Measurements from ENCODE around the gene ZBTB17.
"Not testable (repeated sequence)": the region's sequence is repeated elsewhere in the genome, so short reads cannot be mapped to it uniquely, and the experiment has no call there.

ZBTB17 gene

DNA sequence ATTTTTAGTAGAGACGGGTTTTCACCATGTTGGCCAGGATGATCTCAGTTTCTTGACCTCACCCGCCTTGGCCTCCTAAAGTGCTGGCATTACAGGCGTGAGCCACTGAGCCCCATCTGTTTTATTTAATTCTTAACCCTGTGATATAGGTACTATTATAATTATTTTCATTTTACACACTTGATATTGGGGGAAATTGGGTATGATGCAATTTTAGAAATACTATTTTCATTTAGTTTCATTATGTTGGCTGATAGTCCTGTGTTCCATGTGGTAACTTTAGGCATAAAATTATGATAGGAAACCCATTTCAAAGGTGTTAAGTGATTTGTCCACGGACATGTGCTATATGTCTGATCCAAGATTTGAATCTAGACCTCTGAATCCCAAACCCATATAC, 67.3 kb downstream of the ZBTB17 start:
- Histone ChIP-seq H3K79me2 (peaks cover 17% of the 10 kb centered on the region), H3K27ac (no peak overlapping the region), H3K4me3 (ENCODE audit: low read depth, low read length) (no peak overlapping the region), H2AFZ (no peak overlapping the region), H3K9ac (no peak overlapping the region), H3K4me2 (ENCODE audit: low read length) (no peak overlapping the region), H3K27me3 (ENCODE audit: control insufficient read depth, insufficient read depth, low read length) (no peaks in the 10 kb centered on the region), H3K9me3 (ENCODE audit: control insufficient read depth, low read length) (no peaks in the 10 kb centered on the region), H3K4me1 (no peaks in the 10 kb centered on the region), H3K36me3 (ENCODE audit: control insufficient read depth, insufficient read depth, low read length) (no peaks in the 10 kb centered on the region)
- TF ChIP-seq CTCF (IDR thresholded peaks at IDR 0.05), result no peak

DNA sequence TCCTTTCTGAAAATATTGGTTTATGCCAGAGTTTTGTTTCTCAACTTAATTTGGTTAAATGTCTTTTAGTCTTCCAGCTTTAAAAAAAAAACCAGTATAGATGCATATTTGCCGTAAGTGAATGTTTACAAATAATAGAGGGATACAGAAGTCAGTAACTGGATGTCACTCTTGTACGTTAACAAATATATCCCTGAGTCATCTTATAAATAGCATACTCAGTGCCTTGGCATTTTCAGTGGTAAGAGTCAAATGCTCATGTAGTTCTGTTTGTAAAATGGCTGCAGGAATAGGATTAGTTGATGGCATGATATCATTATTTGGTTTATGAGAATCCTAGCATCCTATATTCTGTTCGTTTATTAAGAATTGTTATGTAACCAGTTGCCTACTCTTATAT, 73.0 kb downstream of the ZBTB17 start:
- TF ChIP-seq CTCF (IDR thresholded peaks at IDR 0.05), result no peak
- Histone ChIP-seq H3K4me1 (no peaks in the 10 kb centered on the region), H3K9me3 (ENCODE audit: control insufficient read depth, low read length) (no peaks in the 10 kb centered on the region), H3K4me2 (ENCODE audit: low read length) (no peak overlapping the region), H2AFZ (no peak overlapping the region), H3K4me3 (ENCODE audit: low read depth, low read length) (no peak overlapping the region), H3K9ac (no peak overlapping the region), H3K79me2 (peaks cover 20% of the 10 kb centered on the region), H3K27ac (no peak overlapping the region), H3K36me3 (ENCODE audit: control insufficient read depth, insufficient read depth, low read length) (no peaks in the 10 kb centered on the region), H3K27me3 (ENCODE audit: control insufficient read depth, insufficient read depth, low read length) (no peaks in the 10 kb centered on the region)

DNA sequence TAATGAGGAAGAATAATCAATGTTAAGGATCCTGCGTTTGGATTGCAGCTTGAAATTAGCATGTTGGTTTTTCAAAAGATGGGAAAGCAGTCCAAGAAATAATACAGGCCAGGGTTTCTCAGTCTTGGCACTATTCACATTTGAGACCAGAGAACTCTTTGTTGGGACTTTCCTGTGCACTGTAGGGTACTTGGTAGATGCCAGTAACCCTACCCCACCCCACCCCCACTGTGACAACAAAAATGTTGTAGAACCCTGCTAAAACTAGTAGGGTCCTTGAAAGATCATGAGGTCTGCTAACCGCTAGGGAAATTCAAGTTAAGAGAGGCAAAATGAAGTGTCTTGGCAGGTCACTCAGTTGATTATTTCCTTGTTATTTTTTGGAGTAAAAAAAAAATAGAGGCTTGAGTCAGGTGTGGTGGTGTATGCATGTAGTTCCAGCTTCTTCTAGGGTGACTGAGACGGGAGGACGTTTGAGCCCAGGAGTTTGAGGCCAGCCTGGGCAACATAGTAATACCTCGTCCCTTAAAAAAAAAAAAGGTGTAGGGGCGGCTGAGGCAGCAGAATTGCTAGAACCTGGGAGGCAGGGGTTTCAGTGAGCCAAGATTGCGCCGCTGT, 75.1 kb downstream of the ZBTB17 start:
- Histone ChIP-seq H3K4me2 (ENCODE audit: low read length) (no peak overlapping the region), H3K4me3 (ENCODE audit: low read depth, low read length) (no peak overlapping the region), H3K79me2 (peaks cover 29% of the 10 kb centered on the region), H3K9ac (no peak overlapping the region), H3K4me1 (no peaks in the 10 kb centered on the region), H3K36me3 (ENCODE audit: control insufficient read depth, insufficient read depth, low read length) (no peaks in the 10 kb centered on the region), H3K27ac (no peak overlapping the region), H3K27me3 (ENCODE audit: control insufficient read depth, insufficient read depth, low read length) (no peaks in the 10 kb centered on the region), H3K9me3 (ENCODE audit: control insufficient read depth, low read length) (no peaks in the 10 kb centered on the region), H2AFZ (no peak overlapping the region)
- TF ChIP-seq CTCF (IDR thresholded peaks at IDR 0.05), result no peak

DNA sequence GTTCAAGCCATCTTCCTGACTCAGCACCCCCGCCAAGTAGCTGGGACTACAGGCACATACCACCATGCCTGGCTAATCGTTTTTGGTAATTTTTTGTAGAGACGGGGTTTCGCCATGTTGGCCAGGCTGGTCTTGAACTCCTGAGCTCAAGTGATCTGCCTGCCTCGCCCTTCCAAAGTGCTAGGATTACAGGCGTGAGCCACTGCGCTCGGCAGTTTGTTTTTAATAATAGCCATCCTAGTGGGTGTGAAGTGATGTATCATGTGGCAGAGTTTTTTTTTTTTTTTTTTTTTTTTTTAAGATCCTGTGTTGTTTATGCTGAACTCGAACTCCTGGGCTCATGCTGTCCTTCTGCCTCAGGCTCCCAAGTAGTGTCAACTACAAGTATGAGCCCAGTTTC, 76.6 kb downstream of the ZBTB17 start:
- Histone ChIP-seq H3K36me3 (ENCODE audit: control insufficient read depth, insufficient read depth, low read length) (no peaks in the 10 kb centered on the region), H3K4me1 (no peaks in the 10 kb centered on the region), H3K9ac (no peak overlapping the region), H3K4me2 (ENCODE audit: low read length) (no peak overlapping the region), H3K9me3 (ENCODE audit: control insufficient read depth, low read length) (no peaks in the 10 kb centered on the region), H3K27ac (no peak overlapping the region), H3K27me3 (ENCODE audit: control insufficient read depth, insufficient read depth, low read length) (no peaks in the 10 kb centered on the region), H3K79me2 (peaks cover 34% of the 10 kb centered on the region), H3K4me3 (ENCODE audit: low read depth, low read length) (no peak overlapping the region), H2AFZ (no peak overlapping the region)
- no peak for TF ChIP-seq CTCF (IDR thresholded peaks at IDR 0.05)

DNA sequence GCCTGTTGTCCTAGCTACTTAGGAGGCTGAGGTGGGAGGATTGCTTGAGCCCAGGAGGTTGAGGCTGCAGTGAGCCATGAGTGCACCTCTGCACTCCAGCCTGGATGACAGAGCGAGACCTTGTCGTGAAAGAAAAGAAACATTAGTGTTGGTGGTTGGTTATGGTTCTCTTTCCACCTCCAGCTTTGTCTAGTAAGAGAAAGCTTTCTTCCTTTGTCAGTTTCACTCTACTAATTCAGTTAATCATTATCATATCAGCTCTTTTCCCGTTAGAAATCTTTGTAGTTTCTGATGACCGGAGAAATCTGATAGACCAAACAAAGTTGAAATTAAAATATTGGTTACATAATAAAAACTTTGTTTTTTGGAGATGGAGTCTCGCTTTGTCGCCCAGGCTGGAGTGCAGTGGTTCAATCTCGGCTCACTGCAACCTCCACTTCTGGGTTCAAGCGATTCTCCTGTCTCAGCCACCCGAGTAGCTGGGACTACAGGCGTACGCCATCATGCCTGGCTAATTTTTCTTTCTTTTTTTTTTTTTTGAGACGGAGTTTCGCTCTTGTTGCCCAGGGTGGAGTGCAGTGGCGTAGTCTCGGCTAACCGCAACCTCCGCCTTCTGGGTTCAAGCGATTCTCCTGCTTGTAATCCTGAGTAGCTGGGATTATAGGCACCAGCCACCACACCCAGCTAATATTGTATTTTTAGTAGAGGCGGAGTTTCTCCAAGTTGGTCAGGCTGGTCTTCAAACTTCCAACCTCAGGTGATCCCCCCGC, 78.9 kb downstream of the ZBTB17 start:
- not testable (repeated sequence) for H3K4me3 ChIP-seq (ENCODE audit: low read depth, low read length); H2AFZ ChIP-seq; H3K9ac ChIP-seq; H3K27me3 ChIP-seq (ENCODE audit: control insufficient read depth, insufficient read depth, low read length); H3K4me2 ChIP-seq (ENCODE audit: low read length); H3K36me3 ChIP-seq (ENCODE audit: control insufficient read depth, insufficient read depth, low read length); H3K4me1 ChIP-seq; H3K27ac ChIP-seq; H3K9me3 ChIP-seq (ENCODE audit: control insufficient read depth, low read length)
- H3K79me2 ChIP-seq, result peaks cover 39% of the 10 kb centered on the region

Measured in parathyroid adenoma (tissue), 2 donors.